ENCODE measurements around the gene CBL.

CBL gene

DNA sequence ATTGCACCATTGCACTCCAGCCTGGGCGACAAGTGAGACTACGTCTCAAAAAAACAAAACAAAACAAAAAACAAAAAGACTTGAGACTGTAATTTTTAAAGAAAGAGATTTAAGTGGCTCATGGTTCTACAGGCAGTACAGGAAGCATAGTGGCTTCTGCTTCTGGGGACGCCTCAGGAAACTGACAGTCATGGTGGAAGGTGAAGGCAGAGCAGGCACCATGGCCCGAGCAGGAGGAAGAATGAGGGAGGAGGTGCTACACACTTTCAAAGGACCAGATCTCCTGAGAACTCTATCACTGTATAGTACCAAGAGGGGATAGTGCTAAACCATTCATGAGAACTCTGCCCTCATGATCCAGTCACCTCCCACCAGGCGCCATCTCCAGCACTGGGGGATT is 52.0 kb downstream of the CBL start:
- Histone ChIP-seq H3K9ac (ENCODE audit: insufficient read length, low read depth) (no peak overlapping the region), H3K4me1 (ENCODE audit: insufficient read depth, insufficient read length) (no peaks in the 10 kb centered on the region), H3K4me3 (ENCODE audit: insufficient read length, low read depth) (no peak overlapping the region), H3K27me3 (ENCODE audit: insufficient read depth, insufficient read length) (no peaks in the 10 kb centered on the region), H3K36me3 (ENCODE audit: insufficient read depth, insufficient read length, low read length) (peaks cover 5% of the 10 kb centered on the region), H3K9me3 (ENCODE audit: insufficient read depth, low read length) (no peaks in the 10 kb centered on the region)
- no peak for DNase-seq (ENCODE audit: low read depth, low spot score)
- TF ChIP-seq SUZ12 (IDR thresholded peaks at IDR 0.05; ENCODE audit: extremely low read depth, insufficient read depth, insufficient read length) (no peak), YY1 (IDR thresholded peaks at IDR 0.05; ENCODE audit: insufficient read depth, insufficient read length) (no peak), ZNF274 (IDR thresholded peaks at IDR 0.05; ENCODE audit: low read depth, low read length) (no peak)

DNA sequence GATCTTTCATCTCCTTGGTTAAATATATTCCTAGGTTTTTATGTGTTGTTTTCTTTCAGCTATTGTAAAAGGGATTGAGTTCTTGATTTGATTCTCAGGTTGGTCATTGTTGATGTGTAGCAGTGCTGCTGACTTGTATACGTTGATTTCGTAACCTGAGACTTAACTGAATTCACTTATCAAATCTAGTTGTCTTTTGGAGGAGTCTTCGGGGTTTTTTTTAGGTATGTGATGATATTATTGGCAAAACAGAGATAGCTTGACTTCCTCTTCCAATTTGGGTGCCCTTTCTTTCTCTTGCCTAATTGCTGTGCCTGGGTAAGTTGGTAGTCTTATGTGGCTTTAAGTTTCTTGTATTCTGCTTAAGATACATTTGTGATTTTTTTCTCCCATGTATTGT is 52.8 kb downstream of the CBL start:
- DNase-seq (ENCODE audit: low read depth, low spot score) = no peak
- no peak overlapping the region for H3K4me3 ChIP-seq (ENCODE audit: insufficient read length, low read depth)

DNA sequence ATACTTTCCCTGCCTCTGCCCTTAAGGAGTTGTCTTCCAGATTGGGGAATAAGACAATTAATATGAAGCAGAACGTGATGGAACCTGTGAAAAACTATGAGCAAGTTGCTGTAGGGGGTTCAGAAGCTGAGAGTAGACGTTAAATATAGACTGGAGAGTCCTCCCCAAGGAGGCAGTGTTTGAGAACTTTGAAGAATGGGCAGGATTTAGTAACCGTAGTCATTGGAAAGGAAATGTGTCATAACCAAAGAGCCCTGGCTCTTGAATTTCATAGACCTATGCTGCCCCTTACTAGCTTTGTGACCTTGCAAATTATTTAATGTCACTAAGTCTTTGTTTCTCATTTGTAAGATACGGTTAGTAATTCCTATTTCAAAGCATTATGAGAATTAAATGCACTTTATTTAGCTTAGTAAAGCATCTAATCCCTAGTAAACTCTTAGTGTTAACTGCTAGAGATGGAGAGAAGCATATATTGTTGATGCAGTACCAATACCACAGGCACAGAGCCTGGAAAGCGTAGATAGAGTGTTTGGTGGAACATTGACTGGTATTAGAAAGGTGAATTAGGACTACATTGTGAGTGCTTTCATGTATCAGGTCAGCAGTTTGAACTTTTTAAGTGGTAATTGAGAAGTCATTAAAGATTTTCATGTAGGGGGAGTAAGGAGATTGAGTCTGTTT is 56.7 kb downstream of the CBL start:
- Histone ChIP-seq H3K9me3 (ENCODE audit: insufficient read depth, low read length) (no peaks in the 10 kb centered on the region), H3K4me1 (ENCODE audit: insufficient read depth, insufficient read length) (no peaks in the 10 kb centered on the region), H3K36me3 (ENCODE audit: insufficient read depth, insufficient read length, low read length) (peaks cover 4% of the 10 kb centered on the region), H3K4me3 (ENCODE audit: insufficient read length, low read depth) (no peak overlapping the region), H3K27me3 (ENCODE audit: insufficient read depth, insufficient read length) (no peaks in the 10 kb centered on the region), H3K9ac (ENCODE audit: insufficient read length, low read depth) (no peak overlapping the region)
- DNase-seq (ENCODE audit: low read depth, low spot score) = no peak
- TF ChIP-seq YY1 (IDR thresholded peaks at IDR 0.05; ENCODE audit: insufficient read depth, insufficient read length) (no peak), ZNF274 (IDR thresholded peaks at IDR 0.05; ENCODE audit: low read depth, low read length) (no peak), SUZ12 (IDR thresholded peaks at IDR 0.05; ENCODE audit: extremely low read depth, insufficient read depth, insufficient read length) (no peak)

More for the DNA sequence above, 52.8 kb downstream of the CBL start:
- Histone ChIP-seq H3K9me3 (ENCODE audit: insufficient read depth, low read length) (no peaks in the 10 kb centered on the region), H3K36me3 (ENCODE audit: insufficient read depth, insufficient read length, low read length) (peaks cover 5% of the 10 kb centered on the region), H3K4me1 (ENCODE audit: insufficient read depth, insufficient read length) (no peaks in the 10 kb centered on the region), H3K27me3 (ENCODE audit: insufficient read depth, insufficient read length) (no peaks in the 10 kb centered on the region), H3K9ac (ENCODE audit: insufficient read length, low read depth) (no peak overlapping the region)
- TF ChIP-seq ZNF274 (IDR thresholded peaks at IDR 0.05; ENCODE audit: low read depth, low read length) = no peak
- no peak for TF ChIP-seq SUZ12 (IDR thresholded peaks at IDR 0.05; ENCODE audit: extremely low read depth, insufficient read depth, insufficient read length)
- TF ChIP-seq YY1 (IDR thresholded peaks at IDR 0.05; ENCODE audit: insufficient read depth, insufficient read length) = no peak

DNA sequence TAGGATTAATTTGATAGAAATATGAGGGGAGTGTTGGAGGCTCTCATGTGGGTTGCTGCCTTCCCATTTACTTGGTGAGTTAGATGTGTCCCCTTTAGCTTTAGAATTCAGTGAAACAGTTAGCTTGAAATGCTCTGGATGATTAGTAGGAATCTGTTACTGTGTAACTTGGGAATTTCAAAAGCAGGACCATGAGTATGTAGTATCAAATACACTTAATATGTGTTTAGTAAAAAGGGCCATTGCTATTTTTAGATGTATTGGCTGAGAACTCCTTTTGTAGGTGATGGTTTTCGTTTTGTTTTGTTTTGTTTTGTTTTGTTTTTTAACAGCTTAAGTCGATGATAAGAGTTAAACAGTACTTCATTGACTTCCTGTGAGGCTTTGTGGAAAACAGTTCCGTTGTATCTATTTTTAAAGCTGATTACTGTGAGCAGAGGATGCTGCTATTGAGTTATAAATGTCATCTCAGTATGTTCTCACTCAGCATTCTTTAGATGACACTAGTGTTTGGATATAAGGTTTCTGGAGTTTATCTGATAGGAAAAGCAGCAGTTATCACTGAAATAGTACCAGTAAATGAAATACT is 57.3 kb downstream of the CBL start:
- H3K27me3 ChIP-seq (ENCODE audit: insufficient read depth, insufficient read length) = no peaks in the 10 kb centered on the region
- DNase-seq (ENCODE audit: low read depth, low spot score) = no peak
- H3K4me1 ChIP-seq (ENCODE audit: insufficient read depth, insufficient read length) = no peaks in the 10 kb centered on the region
- no peaks in the 10 kb centered on the region for H3K9me3 ChIP-seq (ENCODE audit: insufficient read depth, low read length)
- TF ChIP-seq SUZ12 (IDR thresholded peaks at IDR 0.05; ENCODE audit: extremely low read depth, insufficient read depth, insufficient read length) (no peak), ZNF274 (IDR thresholded peaks at IDR 0.05; ENCODE audit: low read depth, low read length) (no peak), YY1 (IDR thresholded peaks at IDR 0.05; ENCODE audit: insufficient read depth, insufficient read length) (no peak)
- H3K36me3 ChIP-seq (ENCODE audit: insufficient read depth, insufficient read length, low read length) = peaks cover 4% of the 10 kb centered on the region
- no peak overlapping the region for H3K4me3 ChIP-seq (ENCODE audit: insufficient read length, low read depth)
- no peak overlapping the region for H3K9ac ChIP-seq (ENCODE audit: insufficient read length, low read depth)

DNA sequence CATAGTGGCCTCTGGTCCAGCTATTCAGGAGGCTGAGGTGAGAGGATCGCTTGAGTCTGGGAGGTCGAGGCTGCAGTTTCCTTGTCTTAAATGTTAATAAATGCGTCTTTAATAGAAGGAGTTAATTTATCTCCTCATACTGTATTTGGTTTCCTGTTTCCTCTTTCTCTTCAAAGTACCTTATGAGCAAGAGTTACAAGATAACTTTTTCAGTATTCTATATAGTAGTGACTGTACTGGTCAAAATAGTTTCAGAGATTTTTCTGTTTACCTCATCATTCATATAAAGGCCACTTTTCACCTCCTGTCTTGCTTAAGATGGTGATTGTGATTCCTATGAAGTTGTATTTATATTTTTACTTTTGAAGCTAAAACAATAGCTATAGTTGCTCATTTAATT is 59.9 kb downstream of the CBL start:
- Histone ChIP-seq H3K4me3 (ENCODE audit: insufficient read length, low read depth) (no peak overlapping the region), H3K9me3 (ENCODE audit: insufficient read depth, low read length) (no peaks in the 10 kb centered on the region), H3K4me1 (ENCODE audit: insufficient read depth, insufficient read length) (no peaks in the 10 kb centered on the region), H3K9ac (ENCODE audit: insufficient read length, low read depth) (no peak overlapping the region), H3K27me3 (ENCODE audit: insufficient read depth, insufficient read length) (no peaks in the 10 kb centered on the region), H3K36me3 (ENCODE audit: insufficient read depth, insufficient read length, low read length) (peaks cover 4% of the 10 kb centered on the region)
- no peak for DNase-seq (ENCODE audit: low read depth, low spot score)
- no peak for TF ChIP-seq SUZ12 (IDR thresholded peaks at IDR 0.05; ENCODE audit: extremely low read depth, insufficient read depth, insufficient read length)
- TF ChIP-seq ZNF274 (IDR thresholded peaks at IDR 0.05; ENCODE audit: low read depth, low read length) = no peak
- TF ChIP-seq YY1 (IDR thresholded peaks at IDR 0.05; ENCODE audit: insufficient read depth, insufficient read length) = no peak

DNA sequence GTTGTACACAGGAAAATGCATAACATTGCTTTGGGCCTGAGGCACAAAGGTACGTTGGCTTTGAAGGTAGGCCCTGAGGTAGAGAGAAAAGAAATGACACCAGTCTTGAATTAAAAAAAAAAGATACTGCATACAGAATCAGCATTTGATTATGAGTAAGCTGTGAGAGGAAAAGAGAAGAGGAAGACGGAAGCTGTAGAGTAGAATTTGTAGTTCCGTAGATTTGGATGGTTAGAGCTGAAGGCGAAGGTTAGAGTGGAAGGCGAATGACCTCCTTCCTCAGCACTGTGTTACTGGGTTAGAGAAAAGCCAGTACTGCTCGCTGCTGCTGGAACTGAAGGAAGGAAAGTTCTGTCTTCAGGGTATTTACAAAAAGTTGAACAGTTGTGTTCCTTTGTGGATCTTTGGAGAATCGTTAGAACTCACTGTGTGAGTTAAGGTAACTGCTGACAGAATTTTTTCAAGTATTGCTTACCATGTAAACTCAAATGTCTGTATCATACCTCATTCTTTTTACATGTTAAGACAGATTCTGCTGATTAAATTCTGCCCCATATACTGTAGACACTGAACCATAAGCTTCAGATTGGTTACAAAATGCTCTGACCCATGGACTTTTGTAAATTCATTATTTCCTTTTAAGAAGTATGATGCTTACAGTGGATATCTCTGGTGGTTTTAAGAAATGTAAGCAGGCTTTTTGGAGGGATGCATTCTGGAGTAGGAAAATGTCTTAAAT is 60.5 kb downstream of the CBL start:
- H3K9me3 ChIP-seq (ENCODE audit: insufficient read depth, low read length) = no peaks in the 10 kb centered on the region
- no peak overlapping the region for H3K9ac ChIP-seq (ENCODE audit: insufficient read length, low read depth)
- DNase-seq (ENCODE audit: low read depth, low spot score) = no peak
- H3K4me1 ChIP-seq (ENCODE audit: insufficient read depth, insufficient read length) = no peaks in the 10 kb centered on the region
- no peak for TF ChIP-seq SUZ12 (IDR thresholded peaks at IDR 0.05; ENCODE audit: extremely low read depth, insufficient read depth, insufficient read length)
- TF ChIP-seq YY1 (IDR thresholded peaks at IDR 0.05; ENCODE audit: insufficient read depth, insufficient read length) = no peak
- no peak for TF ChIP-seq ZNF274 (IDR thresholded peaks at IDR 0.05; ENCODE audit: low read depth, low read length)
- H3K36me3 ChIP-seq (ENCODE audit: insufficient read depth, insufficient read length, low read length) = peaks cover 4% of the 10 kb centered on the region
- no peaks in the 10 kb centered on the region for H3K27me3 ChIP-seq (ENCODE audit: insufficient read depth, insufficient read length)
- no peak overlapping the region for H3K4me3 ChIP-seq (ENCODE audit: insufficient read length, low read depth)

DNA sequence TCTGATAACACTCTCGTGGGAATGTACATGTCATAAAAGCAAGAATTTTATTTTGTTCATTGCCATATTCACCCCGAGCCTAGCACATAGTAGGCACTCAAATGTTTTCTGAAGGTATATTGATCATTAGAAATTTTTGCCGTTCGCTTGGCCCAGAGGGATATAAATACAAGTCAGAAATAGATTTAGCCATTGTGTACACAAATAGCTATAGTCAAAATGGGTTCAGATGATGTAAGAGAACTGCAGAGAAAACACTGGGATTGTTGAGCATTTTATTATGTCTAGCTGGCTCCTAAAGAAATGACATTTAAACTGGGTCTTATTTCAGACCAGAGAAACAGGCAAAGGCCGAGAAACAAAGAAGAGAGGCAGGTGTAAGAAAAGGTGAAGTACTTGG is 61.5 kb downstream of the CBL start:
- peaks cover 4% of the 10 kb centered on the region for H3K36me3 ChIP-seq (ENCODE audit: insufficient read depth, insufficient read length, low read length)
- TF ChIP-seq ZNF274 (IDR thresholded peaks at IDR 0.05; ENCODE audit: low read depth, low read length) (no peak), YY1 (IDR thresholded peaks at IDR 0.05; ENCODE audit: insufficient read depth, insufficient read length) (no peak), SUZ12 (IDR thresholded peaks at IDR 0.05; ENCODE audit: extremely low read depth, insufficient read depth, insufficient read length) (no peak)
- no peak for DNase-seq (ENCODE audit: low read depth, low spot score)
- no peaks in the 10 kb centered on the region for H3K4me1 ChIP-seq (ENCODE audit: insufficient read depth, insufficient read length)
- no peak overlapping the region for H3K9ac ChIP-seq (ENCODE audit: insufficient read length, low read depth)
- no peaks in the 10 kb centered on the region for H3K27me3 ChIP-seq (ENCODE audit: insufficient read depth, insufficient read length)
- H3K9me3 ChIP-seq (ENCODE audit: insufficient read depth, low read length) = no peaks in the 10 kb centered on the region
- H3K4me3 ChIP-seq (ENCODE audit: insufficient read length, low read depth) = no peak overlapping the region
